HFFc6 (cell line): ENCODE results near the gene RPS14. TPM values are rescaled to one million over a fixed set of nuclear protein-coding genes. Genes with fewer than 3 reads are reported as not detected.
A peak's percentile ranks its signal among the peaks of the same experiment; 100 is the strongest.

ENCODE experiments used
- DNase-seq: peaks from one replicate; pipeline ENCODE4 v3.0.0-alpha.2; 2018
- H3K27ac Mint-ChIP-seq: 2 replicates; pipeline ENCODE4 v1.8.0; 2020; ENCODE audit warnings: mild to moderate bottlenecking, mixed read lengths
- H3K27me3 Mint-ChIP-seq: 2 replicates; pipeline ENCODE4 v1.8.0; 2021; ENCODE audit warnings: mild to moderate bottlenecking, moderate library complexity, mixed read lengths; ENCODE audit not compliant: insufficient read depth
- H3K36me3 Mint-ChIP-seq: 2 replicates; pipeline ENCODE4 v1.8.0; 2021; ENCODE audit warnings: low read depth, mixed read lengths
- H3K4me1 Mint-ChIP-seq: 2 replicates; pipeline ENCODE4 v1.8.0; 2020; ENCODE audit warnings: low read depth, mixed read lengths
- H3K4me3 Mint-ChIP-seq: 2 replicates; pipeline ENCODE4 v1.8.0; 2020; ENCODE audit warnings: mild to moderate bottlenecking, moderate library complexity, mixed read lengths
- H3K9me3 Mint-ChIP-seq: 2 replicates; pipeline ENCODE4 v1.8.0; 2020; ENCODE audit warnings: mild to moderate bottlenecking, mixed read lengths
- CTCF ChIP-seq: fragments of 200-600 bp; sonication (generic); IDR thresholded peaks from 2 replicates; pipeline ENCODE4 v1.5.0; 2021; ENCODE audit warnings: antibody characterized with exemption, mild to moderate bottlenecking
- total RNA-seq, 6 experiments: library from RNA; stranded (reverse); fragmentation: NEBNext Ultra II Directional; extraction: Animal tissue kit (Norgen Biotek cat#: 25700); gene quantifications; 2 replicates in 1 of 6; 3 replicates in 5 of 6; pipeline ENCODE4 v1.2.3, GENCODE V29; 2021

Gene RPS14
- total RNA-seq, 6 experiments from 2014 or later = 1,658 to 2,163 (median 1,911) TPM

- H3K27ac Mint-ChIP-seq = no peak overlapping the region; the same call in 1 of the 2 replicates
- no peak for DNase-seq
- H3K27me3 Mint-ChIP-seq = peaks cover 5% of the 10 kb centered on the region
- peaks cover 34% of the 10 kb centered on the region for H3K4me1 Mint-ChIP-seq
- no peak for TF ChIP-seq CTCF
- H3K4me3 Mint-ChIP-seq = no peak overlapping the region
- no peaks in the 10 kb centered on the region for H3K9me3 Mint-ChIP-seq
- H3K36me3 Mint-ChIP-seq = peaks cover 36% of the 10 kb centered on the region
Observed at GRCh38 chr5:150442699-150443080, 6.8 kb downstream of the RPS14 start.

- H3K4me3 Mint-ChIP-seq = no peak overlapping the region
- peaks cover 27% of the 10 kb centered on the region for H3K4me1 Mint-ChIP-seq
- no peak for DNase-seq
- no peak for TF ChIP-seq CTCF
- H3K36me3 Mint-ChIP-seq = peaks cover 30% of the 10 kb centered on the region
- H3K27ac Mint-ChIP-seq = peak overlapping the region; percentile 5; the same call in 1 of the 2 replicates
- peaks cover 5% of the 10 kb centered on the region for H3K27me3 Mint-ChIP-seq
- H3K9me3 Mint-ChIP-seq = no peaks in the 10 kb centered on the region
Observed at GRCh38 chr5:150441813-150442698, 7.5 kb downstream of the RPS14 start.

- Mint-ChIP-seq H3K4me1 (peaks cover 24% of the 10 kb centered on the region), H3K27me3 (peaks cover 5% of the 10 kb centered on the region), H3K9me3 (no peaks in the 10 kb centered on the region), H3K4me3 (no peak overlapping the region), H3K27ac (peak overlapping the region; percentile 51), H3K36me3 (peaks cover 22% of the 10 kb centered on the region)
- no peak for DNase-seq
- TF ChIP-seq CTCF = no peak
Observed at GRCh38 chr5:150440948-150441812, 8.4 kb downstream of the RPS14 start.

- peak; percentile 75 for TF ChIP-seq CTCF
- no peaks in the 10 kb centered on the region for H3K9me3 Mint-ChIP-seq
- peaks cover 12% of the 10 kb centered on the region for H3K36me3 Mint-ChIP-seq
- H3K4me3 Mint-ChIP-seq = no peak overlapping the region
- peak; percentile 28 for DNase-seq
- no peak overlapping the region for H3K27ac Mint-ChIP-seq
- peaks cover 29% of the 10 kb centered on the region for H3K4me1 Mint-ChIP-seq
- peaks cover 6% of the 10 kb centered on the region for H3K27me3 Mint-ChIP-seq
Observed at GRCh38 chr5:150438873-150439546, 10.5 kb downstream of the RPS14 start.

GRCh38 chr5:150436141-150436680 lies 13.3 kb downstream of the RPS14 start:
- H3K27me3 Mint-ChIP-seq = peaks cover 2% of the 10 kb centered on the region
- TF ChIP-seq CTCF = peak; percentile 97
- H3K36me3 Mint-ChIP-seq = no peaks in the 10 kb centered on the region
- DNase-seq = peak; percentile 79
- H3K4me3 Mint-ChIP-seq = no peak overlapping the region; the same call in 1 of the 2 replicates
- H3K27ac Mint-ChIP-seq = peak overlapping the region; percentile 58
- H3K9me3 Mint-ChIP-seq = no peaks in the 10 kb centered on the region
- H3K4me1 Mint-ChIP-seq = peaks cover 25% of the 10 kb centered on the region
